Stimulated activated CD8-positive, alpha-beta memory T cell treated with anti-CD3 and anti-CD28 coated beads, Interleukin-2, amount 100 ng/mL, for 48 hours (primary cell): ENCODE results near the gene CORT.
A peak's percentile ranks its signal among the peaks of the same experiment; 100 is the strongest.

Source experiments
- DNase-seq, 2 donors: peaks; one replicate each; pipeline ENCODE4 v3.0.0-alpha.2; 2020; ENCODE audit warnings: low read depth in 2 of 2

CORT gene

GRCh38 chr1:10474613-10475507 lies 25.0 kb downstream of the CORT start, which contains the start of gene PEX14:
Gene PEX14 (plus strand): TSS chr1:10474950. CDS start chr1:10474967, 17 bp downstream.
- DNase-seq = peak; percentile 84 to 87

DNA sequence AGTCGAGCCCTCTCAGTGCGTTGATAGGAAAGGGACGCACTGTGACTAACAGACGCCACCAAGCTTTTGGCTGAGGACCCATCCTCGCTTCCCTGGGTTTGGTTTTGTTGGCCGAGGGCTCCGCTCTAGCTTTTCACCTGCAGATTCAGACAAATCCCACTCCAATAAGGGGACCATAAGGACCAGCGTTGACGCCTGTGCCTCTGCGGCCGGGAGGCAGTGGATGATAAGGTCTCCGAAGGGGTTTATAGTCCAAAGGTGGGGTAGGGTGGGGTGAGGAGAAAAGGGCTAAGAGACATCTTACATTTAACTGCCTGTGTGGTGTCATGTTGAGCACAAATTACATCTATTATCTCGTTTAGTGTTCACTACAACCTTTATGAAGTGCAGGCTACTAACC lies 25.7 kb downstream of the CORT start:
- no peak for DNase-seq

DNA sequence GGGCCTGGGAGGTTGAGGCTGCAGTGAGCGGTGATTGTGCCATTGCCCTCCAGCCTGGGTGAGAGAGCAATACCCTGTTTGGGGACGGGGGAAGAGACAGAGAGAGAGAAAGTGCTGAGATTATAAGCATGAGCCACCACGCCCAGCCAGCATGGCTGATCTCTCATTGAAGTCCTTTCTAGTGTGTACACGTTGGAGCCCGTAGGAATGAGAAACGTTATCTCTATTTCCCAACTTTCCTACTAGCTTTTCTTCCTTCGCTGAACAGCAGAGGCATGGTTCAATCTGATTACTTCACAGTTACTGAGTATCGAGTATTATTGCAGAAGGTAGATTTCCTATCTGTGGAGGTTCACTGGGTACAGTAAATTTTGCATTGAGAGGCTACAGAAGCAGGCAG lies 29.5 kb downstream of the CORT start:
- no peak for DNase-seq

DNA sequence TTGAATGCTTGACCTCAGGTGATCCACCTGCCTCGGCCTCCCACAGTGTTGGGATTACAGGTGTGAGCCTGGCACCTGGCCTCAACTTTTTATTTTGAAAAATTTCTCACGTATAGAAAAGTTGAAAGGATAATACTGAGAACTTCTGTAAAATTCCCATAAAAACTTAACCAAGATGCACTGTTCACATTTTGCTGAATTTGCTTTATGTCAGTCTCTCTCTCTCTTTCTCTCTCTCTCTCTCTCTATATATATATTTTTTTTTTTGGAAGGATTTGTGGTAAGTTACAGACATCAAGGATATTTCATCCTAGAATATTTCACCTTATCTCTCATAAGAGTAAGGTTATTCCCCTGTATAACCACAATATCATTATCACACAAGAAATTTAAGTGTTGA lies 30.8 kb downstream of the CORT start:
- no peak for DNase-seq

DNA sequence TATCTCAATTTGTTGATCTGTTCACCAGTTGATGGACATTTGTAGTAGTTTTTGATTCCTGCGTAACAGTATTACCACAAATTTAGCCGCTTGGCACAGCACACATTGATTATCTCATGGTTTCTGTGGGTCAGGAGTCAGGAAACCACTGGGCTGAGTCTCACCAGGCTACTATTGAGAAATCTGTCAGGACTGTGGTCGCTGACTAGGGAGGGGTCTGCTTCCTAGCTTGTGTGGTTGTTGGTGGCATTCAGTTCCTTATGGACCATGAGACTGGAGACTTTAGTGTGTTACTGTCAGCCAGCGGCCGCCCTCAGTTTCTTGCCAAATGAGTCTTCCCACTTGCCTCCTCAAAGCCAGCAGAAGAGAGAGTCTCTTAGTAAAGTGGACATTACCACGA lies 34.7 kb downstream of the CORT start:
- DNase-seq = no peak

DNA sequence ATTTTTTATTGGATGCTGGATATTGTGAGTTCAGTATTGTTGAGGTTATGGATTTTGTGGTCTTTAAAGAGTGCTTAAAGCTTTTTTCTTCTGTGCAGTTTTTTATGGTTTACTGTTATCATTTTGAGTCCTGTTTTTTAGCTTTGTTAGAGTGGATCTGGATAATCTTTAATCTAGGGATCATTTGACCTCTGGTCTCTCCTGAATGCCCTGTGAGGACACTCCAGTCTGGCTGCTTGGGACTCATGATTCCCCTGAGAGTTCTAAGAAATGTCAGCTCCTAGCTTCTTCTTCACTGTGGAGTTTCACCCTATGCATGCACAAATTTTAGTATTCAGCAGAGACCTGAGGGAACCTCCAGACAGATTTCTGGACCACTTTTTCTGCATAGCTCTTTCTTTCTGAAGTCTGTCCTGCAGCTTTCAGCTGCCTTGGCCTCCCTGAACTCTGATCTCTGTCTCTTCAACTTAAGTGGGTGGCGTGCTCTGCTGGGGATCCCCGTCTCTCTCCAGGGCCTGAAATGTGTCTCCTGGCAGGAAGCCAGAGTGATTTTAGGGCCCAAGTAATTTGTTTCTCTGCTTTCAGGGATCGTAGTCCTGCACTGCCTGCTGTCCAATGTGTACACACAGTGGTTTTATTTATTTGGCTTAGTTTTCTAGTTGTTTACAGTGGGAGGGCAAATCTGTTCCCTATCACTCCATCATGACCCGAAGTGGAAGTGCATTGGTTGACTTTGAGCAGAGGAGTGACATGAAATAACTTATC lies 39.6 kb downstream of the CORT start:
- no peak for DNase-seq

DNA sequence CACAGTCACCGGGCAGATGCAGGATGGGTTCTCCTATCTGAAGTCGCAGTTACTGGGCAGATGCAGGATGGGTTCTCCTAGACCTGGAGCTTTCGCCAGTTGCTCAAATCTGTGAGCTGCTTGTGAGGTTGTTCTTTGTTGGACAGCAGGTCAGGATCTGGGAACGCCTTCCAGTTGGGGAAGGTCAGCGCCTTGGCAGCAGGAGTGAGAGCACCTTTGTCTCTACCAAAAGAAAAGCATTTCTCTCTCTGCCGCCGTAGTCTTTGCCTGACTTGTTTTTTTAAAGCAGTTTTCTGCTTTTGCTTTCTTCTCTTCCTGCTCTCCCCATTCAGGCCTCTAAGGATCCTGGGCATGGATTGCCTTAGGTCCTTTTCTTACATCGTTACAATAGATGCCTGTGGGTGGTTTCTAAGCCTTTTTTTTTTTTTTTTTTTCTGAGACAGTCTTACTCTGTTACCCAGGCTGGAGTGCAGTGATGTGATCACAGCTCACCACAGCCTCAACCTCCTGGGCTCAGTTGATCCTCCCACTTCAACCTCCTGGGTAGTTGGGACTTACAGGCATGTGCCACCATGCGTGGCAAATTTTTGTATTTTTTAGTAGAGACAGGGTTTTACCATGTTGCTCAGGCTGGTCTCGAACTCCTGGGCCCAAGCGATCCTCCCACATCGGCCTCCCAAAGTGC lies 40.6 kb downstream of the CORT start:
- no peak for DNase-seq

DNA sequence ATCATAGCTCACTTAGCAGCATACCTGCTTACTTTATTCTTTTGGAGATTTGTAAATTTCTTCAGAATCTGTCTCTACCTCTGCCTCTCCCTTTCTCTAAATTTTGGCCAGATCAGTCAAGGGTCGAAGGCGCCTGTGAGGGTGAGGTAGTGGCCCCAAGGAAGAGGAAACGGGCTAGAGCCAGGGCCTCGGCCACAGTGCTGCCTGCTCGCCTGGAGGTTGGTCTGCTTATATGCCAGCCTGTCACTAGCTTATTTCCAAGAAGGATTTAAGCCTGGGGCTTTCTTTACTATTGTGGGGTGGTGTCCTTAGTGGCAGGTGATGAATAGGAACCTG lies 44.6 kb downstream of the CORT start:
- no peak for DNase-seq

- DNase-seq = peak; percentile 56 to 80
These were observed 45.1 kb downstream of the CORT start for GRCh38 chr1:10494754-10495474.

- no peak for DNase-seq
These were observed 45.6 kb downstream of the CORT start for GRCh38 chr1:10495475-10495817.

DNA sequence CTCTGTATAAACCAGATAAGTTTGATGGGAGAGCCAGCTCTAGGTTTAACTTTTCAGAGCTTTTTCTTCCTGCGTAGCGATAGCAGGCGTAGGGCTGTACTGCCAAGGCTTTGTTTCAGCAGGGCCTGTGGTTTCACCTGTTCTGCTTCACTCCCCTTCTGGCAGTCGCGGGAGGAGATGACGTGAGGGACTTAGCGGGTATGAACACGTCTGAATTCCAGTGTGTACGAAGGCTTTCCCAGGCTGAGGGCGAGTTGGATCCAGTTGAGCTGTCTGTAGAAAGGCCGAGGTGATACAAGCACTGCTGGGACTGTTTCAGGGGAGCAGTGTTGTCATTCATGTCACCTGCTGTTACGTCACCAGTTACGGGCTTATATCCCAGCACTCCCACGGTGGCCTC lies 46.1 kb downstream of the CORT start:
- DNase-seq = no peak

GRCh38 chr1:10497109-10497508 lies 47.3 kb downstream of the CORT start:
- DNase-seq = no peak

GRCh38 chr1:10498231-10498630 lies 48.4 kb downstream of the CORT start:
- no peak for DNase-seq
